Cardiac muscle cell (in vitro differentiated cells and primary cell): Measurements from ENCODE around the gene FAM111A. TPM values are rescaled to one million over a fixed set of nuclear protein-coding genes. Genes with fewer than 3 reads are reported as not detected.
"Not testable (repeated sequence)": the region's sequence is repeated elsewhere in the genome, so short reads cannot be mapped to it uniquely, and the experiment has no call there.

Experiments used
- DNase-seq, 2 donors: peaks; one replicate each; pipeline versions ENCODE4 v3.0.0 to v3.0.0-alpha.2; 2010 to 2017; ENCODE audit warnings: low read depth in 1 of 2, low spot score in 1 of 2
- H3K27ac ChIP-seq: fragments of 200-600 bp; sonication (generic); 2 replicates; pipeline ENCODE4 v1.5.1; 2016
- H3K27me3 ChIP-seq: fragments of 200-600 bp; sonication (generic); 2 replicates; pipeline ENCODE4 v1.6.0; 2016; ENCODE audit warnings: control low read depth
- H3K36me3 ChIP-seq: fragments of 200-600 bp; sonication (generic); 2 replicates; pipeline ENCODE4 v1.5.1; 2016; ENCODE audit warnings: control low read depth
- H3K4me1 ChIP-seq: fragments of 200-600 bp; sonication (generic); 2 replicates; pipeline ENCODE4 v1.8.1; 2017; ENCODE audit warnings: low read depth, mild to moderate bottlenecking, mixed run types
- H3K4me3 ChIP-seq: fragments of 200-600 bp; sonication (generic); 2 replicates; pipeline ENCODE4 v1.5.1; 2016; ENCODE audit warnings: mild to moderate bottlenecking
- H3K9me3 ChIP-seq: fragments of 200-600 bp; sonication (generic); 2 replicates; pipeline ENCODE4 v1.5.1; 2017; ENCODE audit warnings: low read depth, mild to moderate bottlenecking, control low read depth
- polyA plus RNA-seq: library from polyadenylated mRNA; unstranded; fragments of >200 nt; fragmentation: Nextera tagmentation; extraction: Ambion mirVana; gene quantifications from 2 replicates; pipeline ENCODE4 v1.2.1, GENCODE V29; 2016
- total RNA-seq: library from RNA; depleted of rRNA; stranded (reverse); fragments of >200 nt; gene quantifications from 2 replicates; pipeline ENCODE4 v1.2.3, GENCODE V29; 2016
- TF ChIP-seq, protein P1 (sequence below): IDR thresholded peaks from 2 replicates; pipeline ENCODE4 v1.5.1; 2012; ENCODE audit warnings: low read depth, mild to moderate bottlenecking, low read length

Gene FAM111A
- total and polyA plus RNA-seq, 2 experiments from 2014 or later = 1.5 to 6.5 TPM

- DNase-seq = no peak
- no peaks in the 10 kb centered on the region for H3K27me3 ChIP-seq
- no peak overlapping the region for H3K27ac ChIP-seq
- TF ChIP-seq, protein P1, sequence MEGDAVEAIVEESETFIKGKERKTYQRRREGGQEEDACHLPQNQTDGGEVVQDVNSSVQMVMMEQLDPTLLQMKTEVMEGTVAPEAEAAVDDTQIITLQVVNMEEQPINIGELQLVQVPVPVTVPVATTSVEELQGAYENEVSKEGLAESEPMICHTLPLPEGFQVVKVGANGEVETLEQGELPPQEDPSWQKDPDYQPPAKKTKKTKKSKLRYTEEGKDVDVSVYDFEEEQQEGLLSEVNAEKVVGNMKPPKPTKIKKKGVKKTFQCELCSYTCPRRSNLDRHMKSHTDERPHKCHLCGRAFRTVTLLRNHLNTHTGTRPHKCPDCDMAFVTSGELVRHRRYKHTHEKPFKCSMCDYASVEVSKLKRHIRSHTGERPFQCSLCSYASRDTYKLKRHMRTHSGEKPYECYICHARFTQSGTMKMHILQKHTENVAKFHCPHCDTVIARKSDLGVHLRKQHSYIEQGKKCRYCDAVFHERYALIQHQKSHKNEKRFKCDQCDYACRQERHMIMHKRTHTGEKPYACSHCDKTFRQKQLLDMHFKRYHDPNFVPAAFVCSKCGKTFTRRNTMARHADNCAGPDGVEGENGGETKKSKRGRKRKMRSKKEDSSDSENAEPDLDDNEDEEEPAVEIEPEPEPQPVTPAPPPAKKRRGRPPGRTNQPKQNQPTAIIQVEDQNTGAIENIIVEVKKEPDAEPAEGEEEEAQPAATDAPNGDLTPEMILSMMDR = no peak
- H3K4me3 ChIP-seq = no peak overlapping the region
- no peaks in the 10 kb centered on the region for H3K36me3 ChIP-seq
- H3K9me3 ChIP-seq = no peaks in the 10 kb centered on the region
- H3K4me1 ChIP-seq = no peaks in the 10 kb centered on the region
Observed at GRCh38 chr11:59119826-59120225, 22.8 kb upstream of the FAM111A start.

- no peaks in the 10 kb centered on the region for H3K9me3 ChIP-seq
- H3K4me3 ChIP-seq = no peak overlapping the region
Observed at GRCh38 chr11:59135648-59136461, 6.8 kb upstream of the FAM111A start.

GRCh38 chr11:59136551-59136950 lies 6.1 kb upstream of the FAM111A start:
- not testable (repeated sequence) for DNase-seq, H3K36me3 ChIP-seq, H3K27ac ChIP-seq, H3K4me3 ChIP-seq, H3K9me3 ChIP-seq, H3K4me1 ChIP-seq
- H3K27me3 ChIP-seq = peaks cover 12% of the 10 kb centered on the region

More at GRCh38 chr11:59135648-59136461, 6.8 kb upstream of the FAM111A start:
- Histone ChIP-seq H3K27ac (no peak overlapping the region), H3K4me1 (no peaks in the 10 kb centered on the region), H3K36me3 (no peaks in the 10 kb centered on the region), H3K27me3 (peaks cover 5% of the 10 kb centered on the region)
- TF ChIP-seq, protein P1 = peak; percentile 100
- peak; percentile 80 to 84 for DNase-seq

GRCh38 chr11:59137190-59137589 lies 5.5 kb upstream of the FAM111A start:
- H3K36me3 ChIP-seq = no peaks in the 10 kb centered on the region
- H3K27me3 ChIP-seq = peaks cover 18% of the 10 kb centered on the region
- TF ChIP-seq, protein P1 = no peak
- no peak overlapping the region for H3K4me3 ChIP-seq
- DNase-seq = no peak
- no peak overlapping the region for H3K27ac ChIP-seq
- H3K9me3 ChIP-seq = no peaks in the 10 kb centered on the region
- H3K4me1 ChIP-seq = no peaks in the 10 kb centered on the region

GRCh38 chr11:59138643-59139042 lies 4.0 kb upstream of the FAM111A start:
- no peaks in the 10 kb centered on the region for H3K4me1 ChIP-seq
- no peak for DNase-seq
- TF ChIP-seq, protein P1 = no peak
- H3K4me3 ChIP-seq = no peak overlapping the region
- H3K27ac ChIP-seq = no peak overlapping the region
- peaks cover 33% of the 10 kb centered on the region for H3K27me3 ChIP-seq
- no peaks in the 10 kb centered on the region for H3K9me3 ChIP-seq
- H3K36me3 ChIP-seq = no peaks in the 10 kb centered on the region

DNA sequence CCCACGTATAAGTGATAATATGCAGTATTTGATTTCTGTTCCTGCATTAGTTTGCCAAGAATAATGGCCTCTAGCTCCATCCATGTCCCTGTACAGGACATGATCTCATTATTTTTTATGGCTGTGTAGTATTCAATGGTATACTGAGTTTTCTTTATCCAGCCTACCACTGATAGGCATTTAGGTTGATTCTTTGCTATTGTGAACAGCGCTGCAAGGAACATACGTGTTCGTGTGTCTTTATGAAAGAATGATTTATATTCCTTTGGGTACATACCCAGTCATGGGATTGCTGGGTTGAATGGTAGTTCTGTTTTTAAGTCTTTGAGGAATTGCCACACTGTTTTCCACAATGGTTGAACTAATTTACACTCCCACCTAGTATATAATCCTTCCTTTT lies 1.5 kb upstream of the FAM111A start:
- Histone ChIP-seq H3K4me1 (no peaks in the 10 kb centered on the region), H3K4me3 (no peak overlapping the region), H3K27me3 (peaks cover 57% of the 10 kb centered on the region), H3K36me3 (no peaks in the 10 kb centered on the region), H3K27ac (no peak overlapping the region), H3K9me3 (no peaks in the 10 kb centered on the region)
- no peak for DNase-seq
- TF ChIP-seq, protein P1 = no peak
